ENCODE data around the gene ATP2B2.

GRCh38 chr3:10547413-10547812 lies 42.0 kb upstream of the ATP2B2 start:
- TF ChIP-seq HLTF (IDR thresholded peaks at IDR 0.05) (no peak), POLR2A (conservative IDR thresholded peaks at IDR 0.05) (no peak), NCOA1 (IDR thresholded peaks at IDR 0.05; ENCODE audit: low read depth) (no peak), ZKSCAN8 (CRISPR knock-in tag; IDR thresholded peaks at IDR 0.05) (no peak), CTCF (IDR thresholded peaks at IDR 0.05 in 2 of 3, conservative IDR thresholded peaks at IDR 0.05 in 1 of 3; ENCODE audit: insufficient read depth in 2 of 3, low read depth in 1 of 3, low read length in 3 of 3) (no peak), NR1H2 (CRISPR knock-in tag; IDR thresholded peaks at IDR 0.05) (no peak), ZNF354B (CRISPR knock-in tag; IDR thresholded peaks at IDR 0.05) (no peak), HCFC1 (IDR thresholded peaks at IDR 0.05; ENCODE audit: low read depth, low read length) (no peak), POLR2AphosphoS5 (IDR thresholded peaks at IDR 0.05; ENCODE audit: control insufficient read depth, insufficient read depth, low read depth, low read length) (no peak), ZNF274 (IDR thresholded peaks at IDR 0.05; ENCODE audit: borderline replicate concordance, low read depth, low read length) (no peak), THAP7 (CRISPR knock-in tag; IDR thresholded peaks at IDR 0.05) (no peak), NFIC (IDR thresholded peaks at IDR 0.05) (no peak), USF1 (CRISPR knock-in tag; IDR thresholded peaks at IDR 0.05) (no peak), ZFP1 (CRISPR knock-in tag; IDR thresholded peaks at IDR 0.05) (no peak)
